GM21723 (cell line): ENCODE measurements around the gene MYOD1.

ENCODE experiments used
- ATAC-seq: cut with Tn5 transposase; IDR thresholded peaks from one replicate; pipeline ENCODE4 v1.9.1; 2021; ENCODE audit warnings: mild to moderate bottlenecking, moderate library complexity; ENCODE audit not compliant: unreplicated experiment

Gene MYOD1

GRCh38 chr11:17719028-17719937, at the start of gene MYOD1:
TSS of gene MYOD1 (plus strand) at chr11:17719571. CDS start at chr11:17719783, 212 bp downstream.
- no peak for ATAC-seq

- ATAC-seq, result no peak
These were observed 46.9 kb upstream of the MYOD1 start for GRCh38 chr11:17672469-17672868.

- no peak for ATAC-seq
These were observed 45.4 kb upstream of the MYOD1 start for GRCh38 chr11:17673951-17674350.

- ATAC-seq, result no peak
These were observed 36.5 kb upstream of the MYOD1 start for GRCh38 chr11:17682848-17683247.

GRCh38 chr11:17683377-17684161, 35.8 kb upstream of the MYOD1 start:
- ATAC-seq, result no peak

- ATAC-seq, result no peak
These were observed 34.8 kb upstream of the MYOD1 start for GRCh38 chr11:17684550-17684949.

GRCh38 chr11:17686231-17686980, 33.0 kb upstream of the MYOD1 start:
- no peak for ATAC-seq

- no peak for ATAC-seq
These were observed 31.3 kb upstream of the MYOD1 start for GRCh38 chr11:17687946-17688670.

- ATAC-seq, result no peak
These were observed 27.8 kb upstream of the MYOD1 start for GRCh38 chr11:17691550-17691949.

- ATAC-seq, result no peak
These were observed 27.4 kb upstream of the MYOD1 start for GRCh38 chr11:17691976-17692375.

- ATAC-seq, result no peak
These were observed 26.4 kb upstream of the MYOD1 start for GRCh38 chr11:17692931-17693330.

- no peak for ATAC-seq
These were observed 25.8 kb upstream of the MYOD1 start for GRCh38 chr11:17693531-17693930.

- ATAC-seq, result no peak
These were observed 24.8 kb upstream of the MYOD1 start for GRCh38 chr11:17694494-17695110.

GRCh38 chr11:17695454-17696441, 23.6 kb upstream of the MYOD1 start:
- no peak for ATAC-seq

GRCh38 chr11:17696741-17697140, 22.6 kb upstream of the MYOD1 start:
- no peak for ATAC-seq

- no peak for ATAC-seq
These were observed 22.0 kb upstream of the MYOD1 start for GRCh38 chr11:17697175-17697949.

GRCh38 chr11:17699147-17700114, 19.9 kb upstream of the MYOD1 start:
- ATAC-seq, result no peak
